KG1 (cell line): ENCODE data around the gene TBC1D22A.

Source experiments
- DNase-seq: peaks from one replicate; lab custom pipeline; 2025; lab: John Stamatoyannopoulos, UW

Gene TBC1D22A

DNA sequence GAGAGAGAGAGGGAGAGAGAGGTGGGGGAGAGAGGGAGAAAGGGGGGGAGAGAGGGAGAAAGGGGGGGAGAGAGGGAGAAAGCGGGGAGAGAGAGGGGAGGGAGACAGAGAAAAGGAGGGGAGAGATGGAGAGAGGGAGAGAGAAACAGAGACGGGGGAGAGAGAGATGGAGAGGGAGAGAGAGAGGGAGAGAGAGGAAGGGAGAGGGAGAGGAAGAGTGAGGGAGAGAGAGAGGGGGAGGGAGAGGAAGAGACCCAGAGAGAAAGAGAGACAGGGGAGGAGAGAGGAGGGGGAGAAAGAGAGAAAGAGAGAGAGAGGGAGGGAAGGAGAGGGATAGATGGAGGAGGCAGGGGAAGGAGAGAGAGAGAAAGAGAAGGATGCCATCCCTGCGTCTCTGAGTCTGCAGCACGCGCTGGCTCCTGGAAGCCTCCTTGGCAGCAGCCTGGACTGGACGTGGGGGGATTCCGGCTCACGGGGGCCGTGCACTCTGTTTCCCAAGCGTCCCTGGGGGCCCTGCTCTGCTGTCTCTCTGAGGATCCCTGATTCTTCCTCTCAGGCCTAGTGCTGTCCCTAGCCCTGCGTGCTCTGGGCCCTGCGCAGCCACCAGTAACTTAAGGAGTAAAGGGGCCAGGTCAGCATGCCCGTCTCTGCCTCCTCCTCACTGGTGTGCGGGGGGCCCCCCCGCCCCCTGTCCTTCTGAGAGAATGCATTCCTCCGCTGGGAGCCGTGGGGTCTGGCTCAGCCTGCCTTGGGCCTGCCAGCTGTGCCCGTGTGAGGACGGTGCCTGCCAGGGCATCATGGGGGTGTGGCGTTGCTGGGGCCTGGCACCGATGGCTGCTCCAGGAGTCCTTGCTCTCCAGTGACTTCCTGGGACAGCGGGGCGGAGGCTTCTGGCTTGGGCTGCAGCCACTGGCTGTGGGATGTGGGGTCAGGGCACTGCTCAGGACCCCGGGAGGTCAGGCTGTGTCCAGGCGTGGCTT is 429.5 kb downstream of the TBC1D22A start:
- DNase-seq, result no peak

DNA sequence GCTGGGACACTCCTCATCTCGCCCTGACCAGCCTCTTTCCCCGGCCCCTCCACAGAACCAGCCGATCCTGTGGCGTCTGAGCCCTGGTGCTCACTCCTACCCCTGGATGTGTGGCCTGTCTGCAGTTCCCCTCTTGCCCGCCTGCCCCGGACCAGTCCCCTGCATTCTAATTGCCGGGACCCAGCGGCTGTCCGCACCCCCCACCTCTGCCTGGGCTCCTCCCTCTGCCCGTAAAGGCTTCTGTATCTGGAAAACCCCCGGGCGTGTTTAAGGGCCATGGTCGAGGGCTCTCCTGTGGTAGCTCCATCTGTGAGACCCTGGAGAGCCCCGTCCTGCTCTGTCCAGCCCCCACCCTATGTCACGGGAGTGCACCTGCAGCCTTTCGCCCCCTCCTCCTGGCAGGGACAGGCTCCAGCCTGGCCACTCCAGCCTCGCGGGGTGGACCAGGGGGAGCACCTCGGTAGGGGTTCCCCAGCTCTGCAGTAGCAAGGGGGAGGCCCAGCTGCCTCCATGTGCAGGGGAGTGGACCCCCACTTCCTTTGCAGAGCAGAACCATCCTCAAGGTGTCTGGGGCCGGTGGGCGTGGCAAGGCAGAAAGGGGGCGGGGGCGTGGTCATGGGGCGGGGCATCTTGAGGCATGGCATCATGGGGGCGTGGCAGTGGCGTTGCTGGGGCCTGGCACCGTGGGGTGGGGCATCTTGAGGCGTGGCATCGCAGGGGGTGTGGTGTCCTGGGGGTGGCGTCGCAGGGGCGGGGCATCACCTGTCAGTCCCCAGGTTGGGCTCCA is 430.4 kb downstream of the TBC1D22A start:
- no peak for DNase-seq

DNA sequence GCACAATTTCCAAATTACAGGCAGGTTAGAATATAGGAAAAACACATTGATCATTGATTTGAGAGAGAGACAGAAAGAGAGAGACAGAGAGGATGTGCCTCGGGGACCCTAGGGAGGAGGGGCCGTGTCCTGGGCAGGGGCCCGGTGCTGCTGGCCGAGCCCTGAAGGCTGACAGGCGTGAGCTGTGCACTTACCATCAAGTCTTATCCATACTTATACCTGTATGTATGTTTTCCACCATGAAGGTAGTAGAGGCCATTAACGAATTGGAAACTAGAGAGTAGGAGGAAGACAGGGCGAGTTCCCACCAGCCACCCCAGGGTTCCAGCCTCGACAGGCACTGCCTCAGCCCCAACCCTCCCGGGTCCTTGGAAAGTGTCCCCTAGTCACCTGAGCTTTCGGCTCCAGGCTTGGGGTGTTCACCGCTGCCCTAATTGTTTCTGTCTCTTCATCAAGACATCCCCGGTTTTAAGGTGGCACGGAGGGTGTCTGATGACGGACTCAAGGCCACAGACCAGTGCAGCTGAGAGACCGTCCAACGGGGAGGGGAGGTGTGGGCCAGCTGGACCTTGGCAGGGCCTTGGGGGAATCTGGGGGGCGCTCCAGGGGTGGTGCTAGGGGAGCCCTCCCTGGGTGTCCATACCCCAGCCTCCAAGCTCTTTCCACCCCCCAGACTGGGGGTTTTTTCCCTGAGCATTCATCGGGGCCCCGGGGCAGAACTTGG is 431.3 kb downstream of the TBC1D22A start:
- no peak for DNase-seq

DNA sequence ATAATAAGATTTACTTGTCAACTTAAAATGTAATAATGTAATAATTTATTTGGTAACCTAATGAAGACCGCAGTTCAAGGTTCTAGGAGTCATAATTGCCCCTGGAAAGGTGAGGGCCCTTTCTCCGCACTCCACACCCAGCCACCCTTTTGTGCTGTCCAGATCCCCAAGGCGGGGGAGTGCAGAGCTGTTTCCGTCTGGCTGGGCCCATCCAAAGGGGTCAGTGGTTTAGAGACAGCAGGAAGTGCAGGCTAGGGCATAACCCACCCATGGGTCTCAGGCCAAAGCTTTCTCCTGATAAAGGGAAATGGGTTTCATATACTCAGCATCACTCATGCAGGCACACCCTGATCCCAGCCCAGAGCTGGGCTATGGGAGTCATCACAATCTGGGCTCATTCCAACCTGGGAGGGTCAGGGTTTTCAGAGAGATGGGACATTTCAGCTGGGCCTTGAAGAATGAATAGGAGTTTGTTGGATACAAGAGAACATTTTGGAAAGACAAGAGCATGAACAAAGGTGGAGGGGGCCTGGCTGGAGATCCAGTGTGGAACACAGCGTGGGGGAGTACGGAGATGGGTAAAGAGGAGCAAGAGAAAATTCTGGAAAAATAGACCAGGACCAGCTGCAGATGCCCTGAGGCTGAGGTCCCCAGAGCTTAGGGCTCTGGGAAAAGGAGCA is 432.2 kb downstream of the TBC1D22A start:
- DNase-seq, result no peak

DNA sequence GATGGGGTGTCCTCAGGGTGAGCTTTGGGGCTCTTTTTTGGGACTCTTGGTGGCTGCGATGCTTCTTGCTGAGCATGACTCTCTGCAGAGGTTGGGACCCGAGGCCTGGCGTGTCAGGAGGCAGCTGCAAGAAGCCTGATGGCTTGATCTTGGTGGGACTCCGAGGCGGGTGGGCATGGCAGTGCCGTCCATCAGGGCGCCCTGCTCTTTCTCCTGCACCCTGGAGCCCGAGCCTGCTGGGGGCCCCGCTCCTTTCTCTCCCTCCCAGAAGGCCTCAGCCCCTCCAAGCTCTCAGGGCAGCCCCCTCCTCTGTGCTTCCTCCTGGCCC is 432.7 kb downstream of the TBC1D22A start:
- DNase-seq, result no peak

DNA sequence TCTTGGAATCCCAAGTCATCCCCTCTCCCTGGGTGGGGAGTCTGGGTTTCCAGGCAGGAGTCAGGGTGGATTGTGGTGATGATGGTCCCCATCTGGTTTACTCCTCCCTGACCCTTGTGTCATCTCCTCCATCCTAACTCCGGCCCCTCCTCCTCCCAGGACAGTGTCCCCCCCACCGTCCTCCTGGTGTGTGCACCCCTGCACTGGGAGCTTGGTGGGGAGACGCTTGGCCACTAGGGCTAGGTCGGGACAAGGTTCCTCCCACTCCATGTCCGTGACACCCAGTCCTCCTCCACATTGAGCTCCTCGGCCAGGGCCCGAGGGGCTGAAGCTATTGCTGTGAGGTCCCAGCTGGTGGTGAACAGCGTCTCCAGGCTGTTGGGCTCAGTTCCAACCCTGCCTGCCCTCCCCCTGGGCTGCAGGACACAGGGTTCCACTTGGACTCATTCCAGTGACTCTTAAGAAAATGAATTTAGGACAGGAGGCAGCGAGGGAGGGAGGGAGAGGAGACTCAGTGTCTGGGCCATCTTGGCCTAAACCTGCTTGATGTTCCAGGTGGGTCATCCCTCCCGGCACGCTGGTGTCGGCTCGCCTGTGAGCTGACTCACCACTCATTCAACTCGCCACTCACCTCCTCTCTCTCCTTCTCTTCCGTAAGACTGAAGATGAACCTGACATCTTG is 433.2 kb downstream of the TBC1D22A start:
- DNase-seq, result no peak

DNA sequence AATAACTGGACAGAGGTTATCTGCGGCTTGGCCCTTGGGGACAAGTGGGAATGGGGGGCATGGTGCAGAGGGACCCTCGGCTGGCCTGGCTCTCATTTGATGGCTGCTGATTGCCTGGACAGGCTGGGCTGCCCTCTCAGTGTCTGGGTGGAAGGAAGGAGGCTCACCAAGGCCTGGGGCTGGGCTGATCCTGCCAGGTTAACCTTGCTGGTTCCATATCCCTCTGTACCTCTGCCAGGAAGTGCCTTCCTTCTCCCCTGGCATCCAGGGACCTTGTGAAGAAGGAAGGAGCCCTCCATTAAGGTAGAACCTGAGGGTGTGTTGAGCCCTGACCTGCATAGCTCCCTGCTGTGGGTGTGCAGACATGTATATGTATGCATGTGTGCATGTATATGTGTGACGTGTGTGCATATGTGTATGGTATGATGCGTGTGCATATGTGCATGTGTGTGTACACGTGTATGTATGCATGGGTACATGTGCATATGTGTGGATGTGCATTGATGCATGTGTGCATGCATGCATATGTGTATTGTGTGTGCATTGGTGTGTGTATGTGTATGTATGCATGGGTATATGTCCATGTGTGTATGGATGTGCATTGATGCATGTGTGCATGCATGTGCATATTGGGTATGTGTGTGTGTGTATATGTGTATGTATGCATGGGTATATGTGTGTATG is 433.9 kb downstream of the TBC1D22A start:
- no peak for DNase-seq

DNA sequence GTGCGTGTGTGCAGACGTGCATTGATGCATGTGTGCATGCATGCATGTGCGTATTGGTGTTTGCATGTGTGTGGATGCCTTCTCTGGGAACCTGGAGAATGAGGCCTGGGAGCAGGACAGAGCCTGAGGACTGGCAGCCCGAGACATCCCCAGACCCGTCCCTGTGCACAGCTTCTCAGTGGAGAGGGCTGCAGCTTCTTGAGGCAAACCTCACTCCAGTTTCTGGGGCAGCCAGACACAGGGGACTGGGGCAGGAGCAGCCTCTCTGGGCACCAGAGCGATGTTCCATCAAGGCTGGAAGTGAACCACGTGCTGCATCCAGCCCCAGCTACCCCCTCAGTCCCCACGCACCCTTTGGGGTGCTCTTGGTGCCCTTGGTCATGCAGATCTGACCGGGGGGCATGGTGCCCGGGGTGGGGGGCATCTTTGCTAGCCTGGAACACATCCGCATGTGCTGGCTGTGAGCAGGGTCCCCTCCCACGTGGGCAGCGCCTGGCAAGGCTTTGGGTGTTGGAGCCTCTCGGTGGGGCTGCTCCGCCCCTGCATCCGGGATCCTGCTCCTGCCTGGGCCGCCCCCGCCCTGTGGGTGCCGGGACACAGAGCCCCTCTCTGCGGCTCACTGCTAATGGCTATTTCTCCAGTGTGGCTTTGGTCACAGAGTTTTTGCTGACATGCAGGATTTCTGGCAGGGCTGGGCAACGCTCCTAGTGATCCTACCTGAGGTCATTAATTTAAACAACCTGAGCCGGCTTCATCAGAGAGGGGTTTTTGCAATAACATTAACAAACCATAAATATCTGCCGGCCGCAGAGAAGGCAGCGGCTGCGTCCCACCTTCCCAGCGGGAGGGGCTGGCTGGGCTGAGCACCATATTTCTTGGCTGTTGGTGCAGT is 434.7 kb downstream of the TBC1D22A start:
- DNase-seq, result no peak

DNA sequence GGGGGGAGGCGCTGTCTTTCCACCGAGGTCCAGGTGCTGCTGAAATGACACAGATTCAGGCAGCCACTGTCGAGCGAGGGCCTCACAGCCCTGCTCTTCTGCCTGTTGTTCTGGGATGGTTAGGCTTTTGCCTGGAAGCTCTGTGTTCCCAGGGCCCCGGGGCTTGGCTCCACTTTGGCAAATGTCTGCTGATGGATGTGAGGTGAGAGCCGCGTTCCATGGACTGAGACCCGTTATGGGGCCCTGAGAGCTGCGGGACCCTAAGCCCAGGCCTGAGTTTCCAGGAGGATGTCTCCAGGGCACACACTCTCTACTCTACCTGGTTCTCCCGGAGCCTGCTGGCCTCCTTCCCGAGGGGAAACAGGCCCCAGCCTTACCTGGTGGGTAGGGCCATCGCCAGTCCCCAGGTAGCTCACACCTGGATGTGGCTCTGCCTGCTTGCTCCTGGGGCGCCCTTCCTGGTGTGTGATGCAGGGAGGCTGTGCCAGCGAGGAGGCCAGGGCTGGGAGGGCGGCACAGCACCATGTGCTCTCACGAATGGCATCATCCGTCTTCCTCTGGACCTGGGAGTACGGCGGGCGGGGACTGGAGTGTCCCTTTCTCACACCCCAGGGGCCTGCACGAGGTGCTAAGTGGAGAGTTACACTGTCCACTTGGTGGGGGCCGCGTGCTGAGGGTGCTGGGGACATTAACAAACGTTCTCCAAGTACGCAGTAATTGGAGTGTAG is 435.5 kb downstream of the TBC1D22A start:
- DNase-seq, result no peak

DNA sequence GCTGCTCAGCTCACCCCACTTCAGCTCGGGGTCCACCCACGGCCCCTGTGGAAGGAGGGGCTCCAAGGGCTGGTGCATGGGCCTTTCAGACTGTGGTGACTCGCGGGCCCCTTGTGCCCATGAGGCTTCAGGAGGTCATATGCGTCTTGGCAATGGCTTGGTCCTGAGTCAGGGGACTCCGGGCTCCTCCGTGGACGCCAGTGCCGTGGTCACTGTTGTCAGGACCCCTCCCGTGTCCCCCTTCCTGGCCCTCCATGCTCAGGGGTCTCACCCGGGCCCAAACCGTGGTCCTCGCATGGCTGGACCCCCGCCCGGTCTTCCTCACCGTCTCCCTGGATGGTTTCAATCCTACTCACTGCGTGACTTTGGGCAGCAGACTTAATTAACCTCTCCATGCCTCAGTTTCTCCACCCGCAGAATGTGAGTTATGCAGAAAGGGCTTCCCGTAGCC is 436.4 kb downstream of the TBC1D22A start:
- no peak for DNase-seq

DNA sequence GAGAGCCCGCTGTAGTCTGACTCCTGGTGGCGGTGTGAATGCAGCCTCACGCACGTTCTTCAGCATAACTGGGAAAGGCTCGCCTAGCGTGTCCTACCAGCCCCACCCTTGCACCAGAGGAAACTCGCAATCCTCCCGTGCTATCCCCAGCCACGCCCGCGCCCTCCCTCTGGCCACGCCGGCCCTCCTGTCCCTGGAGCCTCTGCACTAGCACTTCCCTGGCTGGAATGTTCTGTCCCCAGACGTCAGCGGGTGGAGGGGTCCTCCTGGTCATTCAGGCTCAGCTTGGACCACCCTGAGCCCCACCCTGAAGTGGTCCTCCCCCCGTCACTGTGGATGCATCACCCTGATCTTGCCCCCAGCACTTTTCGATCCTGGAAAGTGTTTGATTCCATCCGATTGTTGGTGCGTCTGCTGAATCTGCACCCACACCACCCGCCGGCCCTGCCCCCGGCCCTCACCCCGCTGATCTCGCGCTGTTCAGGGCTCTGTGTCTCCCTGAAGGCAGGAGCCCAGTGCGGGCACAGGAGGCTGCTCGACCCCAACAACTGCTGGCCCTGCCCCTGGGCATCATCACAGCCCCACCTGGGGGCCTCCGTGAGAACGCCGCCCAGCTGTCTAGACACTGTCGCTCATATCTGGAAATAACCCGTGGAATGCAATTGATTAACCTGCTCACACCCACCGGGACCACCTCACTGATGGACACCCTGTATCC is 437.0 kb downstream of the TBC1D22A start:
- DNase-seq, result no peak

DNA sequence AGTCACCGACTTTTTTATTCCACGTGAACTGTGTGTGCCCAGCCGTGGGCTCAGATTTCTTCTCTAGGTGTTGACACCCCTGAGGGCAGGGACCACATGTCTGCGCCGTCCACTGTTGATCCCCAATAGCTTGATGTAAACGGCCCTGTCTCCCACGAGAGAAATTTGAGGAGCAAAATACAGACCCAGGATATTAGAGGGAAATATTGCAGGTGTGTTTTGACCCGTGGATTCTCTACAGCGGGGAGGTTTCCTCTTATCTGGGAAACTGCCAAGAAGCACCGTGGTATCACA is 437.5 kb downstream of the TBC1D22A start:
- no peak for DNase-seq

DNA sequence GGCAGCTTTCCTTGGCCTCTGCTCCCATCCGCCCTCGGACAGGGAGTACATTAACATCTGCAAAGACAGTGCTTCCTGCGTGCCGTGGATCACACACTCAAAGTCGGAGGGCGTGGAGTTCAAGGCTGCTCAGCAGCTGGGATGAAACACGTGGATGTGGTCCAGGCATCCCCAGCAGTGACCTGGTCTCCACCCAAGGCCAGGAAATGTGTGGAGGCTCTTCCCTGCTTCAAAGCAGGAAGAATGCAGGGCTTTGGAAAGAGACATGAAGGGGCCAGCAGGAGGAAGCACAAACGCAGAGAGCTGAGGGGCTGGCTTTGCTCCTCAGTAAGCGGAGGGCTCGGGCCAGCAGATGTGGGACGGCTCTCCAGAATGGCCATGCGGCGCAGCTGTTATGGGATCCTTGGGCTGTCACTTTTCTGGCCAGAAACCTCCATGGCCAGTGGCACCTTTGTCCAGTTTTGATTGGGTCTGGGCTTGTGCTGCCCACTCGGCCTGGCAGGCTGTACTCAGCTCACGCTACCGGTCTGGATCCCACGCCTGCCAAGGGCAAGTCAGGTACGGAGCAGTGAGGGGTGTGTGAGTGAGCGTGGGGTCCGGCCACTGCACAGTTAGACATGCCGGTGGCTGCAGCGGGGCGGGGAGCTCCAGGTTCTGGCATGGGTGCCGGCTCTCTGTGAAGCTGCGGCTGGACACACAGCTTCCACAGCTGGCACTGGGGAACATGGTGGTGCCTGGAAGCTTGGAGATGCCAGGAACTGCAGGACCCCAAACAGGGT is 438.0 kb downstream of the TBC1D22A start:
- no peak for DNase-seq

DNA sequence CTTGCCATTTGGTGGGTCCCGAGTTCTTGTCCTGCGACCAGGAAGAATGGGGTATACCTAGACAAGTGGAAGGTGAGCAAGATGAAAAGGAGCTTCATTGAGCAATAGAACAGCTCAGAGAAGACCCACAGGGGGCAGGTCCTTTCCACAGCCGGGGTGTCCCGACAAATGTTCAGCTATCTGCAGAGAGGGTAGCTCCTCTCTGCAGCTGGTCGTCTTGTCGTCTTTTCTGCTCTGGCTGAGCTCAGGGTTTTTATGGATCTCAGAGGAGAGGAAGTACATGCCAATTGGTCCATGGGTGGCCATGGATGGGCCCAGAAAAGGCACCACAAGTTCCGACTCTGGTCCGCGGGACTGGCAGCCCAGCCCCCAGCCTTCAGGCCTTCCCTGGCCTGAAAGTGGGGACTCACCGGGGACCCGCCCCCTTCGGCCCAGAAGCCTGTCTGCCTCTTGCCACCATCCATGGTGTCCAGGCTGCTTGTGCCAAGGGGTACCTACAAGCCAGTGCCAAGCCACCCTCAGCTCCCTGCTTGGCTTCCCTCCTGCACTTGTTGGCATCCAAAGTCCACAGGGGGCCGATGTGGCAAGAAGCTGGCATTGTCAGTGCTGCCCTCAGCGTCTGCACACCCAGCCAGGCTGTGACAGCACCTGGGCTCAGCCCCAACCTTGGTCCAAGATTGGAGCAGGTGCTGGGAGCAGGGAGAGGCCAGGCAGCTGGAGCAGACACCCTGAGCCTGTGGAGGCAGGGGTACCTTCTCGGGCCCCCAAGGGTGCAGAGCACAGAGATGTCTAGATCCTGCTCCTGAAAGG is 438.9 kb downstream of the TBC1D22A start:
- DNase-seq, result no peak

DNA sequence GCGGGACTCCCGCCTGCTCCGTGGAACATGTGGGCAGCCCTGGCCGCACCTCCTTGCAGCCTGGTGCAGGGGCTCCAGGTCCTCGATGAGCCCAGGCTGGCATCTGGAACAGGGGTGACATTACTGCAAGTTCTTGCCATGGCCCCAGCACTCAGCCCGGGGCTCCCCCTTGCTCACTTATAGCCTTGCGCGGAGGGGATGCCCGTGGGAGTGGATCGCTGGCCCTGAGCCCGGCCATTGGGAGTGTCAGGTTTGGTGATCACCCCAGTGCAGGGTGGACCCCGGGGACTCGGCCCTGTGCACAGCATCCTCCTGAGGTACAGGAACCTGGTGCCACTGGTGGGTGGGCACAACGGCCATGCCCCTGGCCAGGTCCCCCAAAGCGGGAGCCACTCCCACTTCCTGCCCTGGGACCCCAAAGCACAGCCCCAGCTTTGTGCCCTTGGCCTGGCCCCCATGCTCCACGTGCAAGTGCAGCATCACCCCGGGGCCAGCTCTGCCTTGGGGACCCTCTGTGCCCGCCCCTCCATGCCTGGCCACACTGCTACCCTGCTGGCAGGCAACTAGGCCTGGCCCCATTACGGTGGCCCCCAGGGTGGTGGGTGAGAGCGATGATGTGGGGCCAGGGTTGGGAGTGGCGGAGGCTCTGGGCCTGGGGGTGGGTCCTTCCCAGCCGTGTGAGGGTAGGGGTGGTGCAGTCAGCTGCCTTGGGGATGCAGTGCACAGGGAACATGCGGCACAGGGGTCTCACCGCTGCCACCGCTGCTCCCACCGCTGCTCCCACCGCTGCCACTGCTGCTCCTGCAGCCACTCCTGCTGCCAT is 439.8 kb downstream of the TBC1D22A start:
- no peak for DNase-seq
